GM21737 (cell line): ENCODE results near the gene NMT1.

Experiments used
- ATAC-seq: cut with Tn5 transposase; IDR thresholded peaks from one replicate; pipeline ENCODE4 v1.9.1; 2021; ENCODE audit warnings: mild to moderate bottlenecking, moderate library complexity; ENCODE audit not compliant: unreplicated experiment

The NMT1 gene

GRCh38 chr17:45104029-45104428 lies 42.9 kb downstream of the NMT1 start:
- ATAC-seq, result no peak

GRCh38 chr17:45104497-45104896 lies 43.4 kb downstream of the NMT1 start:
- no peak for ATAC-seq

GRCh38 chr17:45104907-45105624 lies 43.9 kb downstream of the NMT1 start:
- ATAC-seq, result no peak

GRCh38 chr17:45106096-45106495 lies 45.0 kb downstream of the NMT1 start:
- no peak for ATAC-seq

GRCh38 chr17:45106582-45106981 lies 45.5 kb downstream of the NMT1 start:
- no peak for ATAC-seq

GRCh38 chr17:45107293-45108010 lies 46.3 kb downstream of the NMT1 start:
- ATAC-seq, result no peak

GRCh38 chr17:45108051-45108450 lies 46.9 kb downstream of the NMT1 start:
- ATAC-seq, result no peak

GRCh38 chr17:45108595-45109521 lies 47.7 kb downstream of the NMT1 start:
- no peak for ATAC-seq

GRCh38 chr17:45110676-45111611 lies 49.8 kb downstream of the NMT1 start:
- no peak for ATAC-seq

- no peak for ATAC-seq
Measured at GRCh38 chr17:45111850-45112249, 50.7 kb downstream of the NMT1 start.

- ATAC-seq, result no peak
Measured at GRCh38 chr17:45112559-45113423, 51.7 kb downstream of the NMT1 start.

- ATAC-seq, result no peak
Measured at GRCh38 chr17:45113424-45113754, 52.3 kb downstream of the NMT1 start.

GRCh38 chr17:45114117-45114932 lies 53.2 kb downstream of the NMT1 start:
- no peak for ATAC-seq

- no peak for ATAC-seq
Measured at GRCh38 chr17:45115015-45115625, 54.0 kb downstream of the NMT1 start.

GRCh38 chr17:45115871-45116270 lies 54.8 kb downstream of the NMT1 start:
- ATAC-seq, result no peak

- no peak for ATAC-seq
Measured at GRCh38 chr17:45116434-45117016, 55.4 kb downstream of the NMT1 start.

- no peak for ATAC-seq
Measured at GRCh38 chr17:45117334-45117733, 56.2 kb downstream of the NMT1 start.
